ENCODE measurements around the gene PCBP2. TPM values are rescaled to one million over a fixed set of nuclear protein-coding genes. Genes with fewer than 3 reads are reported as not detected.

The PCBP2 gene
- total RNA-seq, 1 donor, result 233 TPM

GRCh38 chr12:53461059-53461458 lies 9.2 kb downstream of the PCBP2 start:
- H3K4me3 ChIP-seq (ENCODE audit: low read depth, low read length), result no peak overlapping the region
- TF ChIP-seq, protein P1, sequence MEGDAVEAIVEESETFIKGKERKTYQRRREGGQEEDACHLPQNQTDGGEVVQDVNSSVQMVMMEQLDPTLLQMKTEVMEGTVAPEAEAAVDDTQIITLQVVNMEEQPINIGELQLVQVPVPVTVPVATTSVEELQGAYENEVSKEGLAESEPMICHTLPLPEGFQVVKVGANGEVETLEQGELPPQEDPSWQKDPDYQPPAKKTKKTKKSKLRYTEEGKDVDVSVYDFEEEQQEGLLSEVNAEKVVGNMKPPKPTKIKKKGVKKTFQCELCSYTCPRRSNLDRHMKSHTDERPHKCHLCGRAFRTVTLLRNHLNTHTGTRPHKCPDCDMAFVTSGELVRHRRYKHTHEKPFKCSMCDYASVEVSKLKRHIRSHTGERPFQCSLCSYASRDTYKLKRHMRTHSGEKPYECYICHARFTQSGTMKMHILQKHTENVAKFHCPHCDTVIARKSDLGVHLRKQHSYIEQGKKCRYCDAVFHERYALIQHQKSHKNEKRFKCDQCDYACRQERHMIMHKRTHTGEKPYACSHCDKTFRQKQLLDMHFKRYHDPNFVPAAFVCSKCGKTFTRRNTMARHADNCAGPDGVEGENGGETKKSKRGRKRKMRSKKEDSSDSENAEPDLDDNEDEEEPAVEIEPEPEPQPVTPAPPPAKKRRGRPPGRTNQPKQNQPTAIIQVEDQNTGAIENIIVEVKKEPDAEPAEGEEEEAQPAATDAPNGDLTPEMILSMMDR (IDR thresholded peaks at IDR 0.05; ENCODE audit: insufficient read depth, low read length), result no peak
- DNase-seq (ENCODE audit: low read depth), result no peak

GRCh38 chr12:53461591-53461990 lies 9.7 kb downstream of the PCBP2 start:
- DNase-seq (ENCODE audit: low read depth), result no peak
- H3K4me3 ChIP-seq (ENCODE audit: low read depth, low read length), result no peak overlapping the region
- TF ChIP-seq, protein P1 (IDR thresholded peaks at IDR 0.05; ENCODE audit: insufficient read depth, low read length), result no peak

- H3K4me3 ChIP-seq (ENCODE audit: low read depth, low read length), result no peak overlapping the region
- no peak for DNase-seq (ENCODE audit: low read depth)
- TF ChIP-seq, protein P1 (IDR thresholded peaks at IDR 0.05; ENCODE audit: insufficient read depth, low read length), result no peak
Measured at GRCh38 chr12:53462935-53463334, 11.0 kb downstream of the PCBP2 start.

- TF ChIP-seq, protein P1 (IDR thresholded peaks at IDR 0.05; ENCODE audit: insufficient read depth, low read length), result no peak
- H3K4me3 ChIP-seq (ENCODE audit: low read depth, low read length), result no peak overlapping the region
- DNase-seq (ENCODE audit: low read depth), result no peak
Measured at GRCh38 chr12:53463802-53464560, 12.1 kb downstream of the PCBP2 start.

DNA sequence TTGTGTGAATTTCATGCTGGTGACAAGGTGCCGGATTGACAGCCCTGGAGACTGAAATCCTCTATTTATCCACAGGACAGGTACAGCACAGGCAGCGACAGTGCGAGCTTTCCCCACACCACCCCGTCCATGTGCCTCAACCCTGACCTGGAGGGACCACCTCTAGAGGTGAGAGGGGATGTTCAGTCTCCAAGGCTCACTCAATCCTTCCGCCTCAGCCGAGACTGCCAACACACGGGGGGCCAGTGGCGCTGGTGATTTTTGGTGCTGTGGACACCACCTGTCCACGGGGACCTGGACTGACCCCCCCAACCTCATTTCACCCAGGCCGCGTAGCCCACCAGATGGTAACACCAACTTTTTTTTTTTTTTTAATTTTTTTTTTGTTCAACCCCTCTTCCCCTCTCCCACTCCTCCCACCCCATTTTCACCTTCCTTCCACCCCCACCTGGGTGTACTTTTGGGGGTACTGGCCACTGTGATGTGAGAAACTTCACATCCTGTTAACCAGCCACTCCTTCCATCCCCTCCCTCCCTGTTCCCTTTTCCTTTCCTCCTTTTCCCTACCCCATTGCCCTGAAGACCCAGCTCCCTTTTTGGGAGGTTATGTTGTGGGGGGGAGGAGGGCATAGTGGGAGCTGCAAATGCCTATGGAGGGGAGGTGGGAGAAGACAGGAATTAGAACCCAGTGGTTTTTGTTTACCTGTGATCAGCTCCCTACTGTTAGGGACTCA lies 12.9 kb downstream of the PCBP2 start:
- no peak for DNase-seq (ENCODE audit: low read depth)
- TF ChIP-seq, protein P1 (IDR thresholded peaks at IDR 0.05; ENCODE audit: insufficient read depth, low read length), result no peak
- H3K4me3 ChIP-seq (ENCODE audit: low read depth, low read length), result no peak overlapping the region

GRCh38 chr12:53465679-53466078 lies 13.8 kb downstream of the PCBP2 start:
- no peak for DNase-seq (ENCODE audit: low read depth)
- TF ChIP-seq, protein P1 (IDR thresholded peaks at IDR 0.05; ENCODE audit: insufficient read depth, low read length), result peak; percentile 9
- no peak overlapping the region for H3K4me3 ChIP-seq (ENCODE audit: low read depth, low read length)
